IMR-90 (cell line): ENCODE results near the gene ARMH1.

Experiments
- CEBPB ChIP-seq: IDR thresholded peaks from 2 replicates; pipeline ENCODE4 v1.6.1; 2012; ENCODE audit warnings: low read depth, low read length, improper control_type of control experiment
- CTCF ChIP-seq: conservative IDR thresholded peaks from 2 replicates; pipeline ENCODE4 v1.5.1; 2012; ENCODE audit warnings: mild to moderate bottlenecking, low read depth, low read length, improper control_type of control experiment
- ELK1 ChIP-seq: fragments of 150-350 bp; IDR thresholded peaks from 2 replicates; pipeline ENCODE4 v1.6.1; 2016; ENCODE audit warnings: low read depth, mild to moderate bottlenecking, low read length, moderate library complexity, borderline replicate concordance
- NFE2L2 ChIP-seq: fragments of 150-350 bp; IDR thresholded peaks from 2 replicates; pipeline ENCODE4 v1.6.1; 2016; ENCODE audit warnings: low read depth, mild to moderate bottlenecking, low read length
- POLR2A ChIP-seq: IDR thresholded peaks from 2 replicates; pipeline ENCODE4 v1.6.1; 2012; ENCODE audit warnings: mild to moderate bottlenecking, low read depth, low read length
- RAD21 ChIP-seq: IDR thresholded peaks from 2 replicates; pipeline ENCODE4 v1.6.1; 2012; ENCODE audit warnings: low read length, improper control_type of control experiment
- RCOR1 ChIP-seq: IDR thresholded peaks from 2 replicates; pipeline ENCODE4 v1.6.1; 2012; ENCODE audit warnings: mild to moderate bottlenecking, low read length, improper control_type of control experiment; ENCODE audit not compliant: insufficient replicate concordance
- SMC3 ChIP-seq: fragments of 150-350 bp; IDR thresholded peaks from 2 replicates; pipeline ENCODE4 v1.6.1; 2016; ENCODE audit warnings: low read depth, mild to moderate bottlenecking, antibody characterized with exemption, low read length, moderate library complexity
- USF2 ChIP-seq: fragments of 150-350 bp; IDR thresholded peaks from 2 replicates; pipeline ENCODE4 v1.6.1; 2017; ENCODE audit warnings: mild to moderate bottlenecking, antibody characterized with exemption, low read length, low read depth

- TF ChIP-seq SMC3 (no peak), CTCF (no peak), ELK1 (no peak), POLR2A (no peak), CEBPB (no peak), RCOR1 (no peak), USF2 (no peak), RAD21 (no peak), NFE2L2 (no peak)
These were observed 11.1 kb upstream of the ARMH1 start for GRCh38 chr1:44663417-44663816.
